Activated CD4-positive, alpha-beta T cell treated with anti-CD3 and anti-CD28 coated beads, Interleukin-2, amount 50 U/mL, for 4 hours (primary cell): ENCODE results near the gene GOLGA6L1.
"Not testable (repeated sequence)": the region's sequence is repeated elsewhere in the genome, so short reads cannot be mapped to it uniquely, and the experiment has no call there.

Experiments
- DNase-seq, 2 experiments: peaks; one replicate each; pipeline ENCODE4 v3.0.0-alpha.2; 2020

Gene GOLGA6L1

DNA sequence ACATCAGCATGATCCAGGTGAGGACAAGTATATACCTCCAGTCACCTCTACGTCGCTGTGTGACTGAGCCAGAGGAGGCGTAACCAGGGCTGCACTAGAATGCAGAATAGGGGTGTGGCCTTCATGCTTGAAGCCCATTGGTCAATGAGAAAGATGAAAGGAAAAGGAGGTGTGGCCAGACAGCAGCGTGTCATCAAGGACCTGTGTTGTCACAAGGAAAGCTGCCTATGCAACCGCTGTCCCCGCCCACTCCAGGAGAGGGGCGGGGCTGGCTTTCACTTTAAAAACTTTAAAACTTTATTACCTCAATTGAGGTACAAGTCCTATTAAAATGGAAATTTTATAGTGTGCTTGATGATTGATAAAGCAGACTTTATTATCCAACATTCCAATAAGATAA lies at the start of gene GOLGA6L1:
Gene GOLGA6L1, minus strand, starts transcription at position 101 of the 400 bp plus-strand sequence. Its CDS starts 91 bp downstream, at position 10.
- DNase-seq: not testable (repeated sequence)

GRCh38 chr15:23181201-23181600 lies 44.6 kb upstream of the GOLGA6L1 start:
- not testable (repeated sequence) for DNase-seq

DNA sequence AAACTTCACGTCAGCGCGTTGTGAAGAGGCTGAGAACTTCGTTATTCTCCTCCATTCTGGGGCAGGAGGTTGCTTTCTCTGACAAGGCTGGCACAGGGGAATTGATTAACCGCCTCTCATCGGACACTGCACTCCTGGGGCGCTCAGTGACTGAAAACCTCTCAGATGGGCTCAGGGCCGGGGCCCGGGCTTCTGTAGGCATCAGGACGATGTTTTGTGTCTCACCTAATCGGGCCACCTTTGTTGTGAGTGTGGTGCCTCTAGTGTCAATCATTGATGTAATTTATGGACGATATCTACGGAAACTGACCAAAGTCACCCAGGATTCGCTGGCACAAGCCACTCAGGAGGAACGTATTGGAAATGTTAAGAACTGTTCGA lies 43.9 kb upstream of the GOLGA6L1 start:
- DNase-seq: not testable (repeated sequence)

- DNase-seq: not testable (repeated sequence)
Measured at GRCh38 chr15:23179768-23180546, 43.3 kb upstream of the GOLGA6L1 start.

GRCh38 chr15:23176683-23177082 lies 40.1 kb upstream of the GOLGA6L1 start:
- not testable (repeated sequence) for DNase-seq

DNA sequence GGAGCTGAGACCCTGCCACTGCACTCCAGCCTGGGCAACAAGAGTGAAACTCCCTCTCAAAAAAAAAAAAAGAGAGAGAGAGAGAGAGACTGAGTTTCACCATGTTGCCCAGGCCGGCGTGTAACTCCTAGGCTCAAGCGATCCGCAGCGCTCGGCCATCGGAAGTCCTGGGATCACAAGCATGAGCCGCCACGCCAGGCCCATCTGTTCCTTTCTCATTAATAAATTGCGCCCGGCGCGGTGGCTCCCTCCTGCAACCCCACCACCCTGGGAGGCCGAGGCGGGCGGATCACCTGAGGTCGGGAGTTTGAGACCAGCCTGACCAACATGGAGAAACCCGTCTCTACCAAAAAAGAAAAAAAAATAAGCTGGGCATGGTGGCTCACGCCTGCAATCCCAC lies 39.0 kb upstream of the GOLGA6L1 start:
- DNase-seq: not testable (repeated sequence)

DNA sequence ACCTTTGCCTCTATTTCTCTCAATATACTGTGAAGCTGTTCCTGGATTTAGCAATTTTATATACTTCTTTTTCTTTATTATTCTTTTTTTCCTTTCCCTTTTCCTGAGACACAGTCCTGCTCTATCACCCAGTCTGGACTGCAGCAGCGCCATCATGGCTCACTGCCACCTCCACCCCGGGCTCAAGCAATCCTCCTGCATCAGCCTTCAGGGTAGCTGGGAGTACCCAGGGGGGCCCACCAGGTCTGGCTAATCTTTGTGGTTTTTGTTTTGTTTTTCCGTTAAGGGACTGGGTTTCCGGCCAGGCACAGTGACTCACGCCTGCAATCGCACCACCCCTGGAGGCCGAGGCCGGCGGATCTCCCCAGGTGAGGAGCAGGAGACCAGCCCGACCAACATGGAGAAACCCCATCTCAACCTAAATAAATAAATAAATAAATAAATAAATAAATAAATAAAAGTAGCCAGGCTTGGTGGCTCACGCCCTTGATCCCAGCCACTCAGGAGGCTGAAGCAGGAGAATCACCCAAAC lies 38.1 kb upstream of the GOLGA6L1 start:
- DNase-seq: not testable (repeated sequence)

GRCh38 chr15:23132787-23133186 lies 3.8 kb downstream of the GOLGA6L1 start:
- not testable (repeated sequence) for DNase-seq

DNA sequence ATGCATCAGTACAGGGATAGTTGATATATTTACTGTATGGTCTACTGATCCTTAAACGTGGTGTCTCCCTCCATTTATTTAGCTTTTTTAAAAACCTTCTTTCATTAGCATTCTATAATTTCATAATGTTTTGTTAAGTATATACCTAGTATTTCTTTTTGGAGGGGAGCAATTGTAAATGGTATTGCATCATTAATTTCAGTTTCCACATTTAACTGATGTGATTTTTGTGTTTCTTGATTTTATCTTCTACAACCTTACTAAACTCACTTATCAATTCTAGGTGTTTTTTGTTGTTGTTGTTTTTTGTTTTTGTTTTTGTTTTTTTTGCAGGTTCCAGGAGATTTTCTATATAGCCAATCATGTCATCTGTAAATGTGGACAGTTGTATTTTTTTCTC lies 18.4 kb downstream of the GOLGA6L1 start:
- no peak for DNase-seq

GRCh38 chr15:23095796-23096195 lies 40.8 kb downstream of the GOLGA6L1 start:
- DNase-seq: no peak

GRCh38 chr15:23083115-23083514 lies 53.5 kb downstream of the GOLGA6L1 start:
- DNase-seq: no peak

DNA sequence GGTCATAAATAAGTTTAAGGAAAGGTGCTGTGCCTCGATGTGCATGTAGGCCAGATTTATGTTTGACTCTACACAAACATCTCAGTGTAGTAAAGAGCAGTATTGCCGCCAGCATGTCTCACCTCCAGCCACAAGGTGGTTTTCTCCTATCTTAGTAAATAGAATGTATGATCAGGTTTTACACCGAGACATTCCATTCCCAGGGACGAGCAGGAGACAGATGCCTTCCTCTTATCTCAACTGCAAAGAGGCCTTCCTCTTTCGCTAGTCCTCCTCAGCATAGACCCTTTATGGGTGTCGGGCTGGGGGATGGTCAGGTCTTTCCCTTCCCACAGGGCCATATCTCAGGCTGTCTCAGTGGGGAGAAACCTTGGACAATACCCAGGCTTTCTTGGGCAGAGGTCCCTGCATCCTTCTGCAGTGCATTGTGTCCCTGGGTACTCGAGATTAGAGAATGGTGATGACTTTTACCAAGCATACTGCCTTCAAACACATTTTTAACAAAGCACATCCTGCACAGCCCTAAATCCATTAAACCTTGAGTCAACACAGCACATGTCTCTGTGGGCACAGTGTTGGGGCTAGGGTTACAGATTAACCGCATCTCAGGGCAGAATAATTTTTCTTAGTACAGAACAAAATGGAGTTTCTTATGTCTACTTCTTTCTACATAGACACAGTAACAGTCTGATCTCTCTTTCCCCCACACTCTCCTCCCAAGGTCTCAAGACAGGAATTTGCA lies 54.5 kb downstream of the GOLGA6L1 start:
- not testable (repeated sequence) for DNase-seq

GRCh38 chr15:23081271-23081670 lies 55.4 kb downstream of the GOLGA6L1 start:
- DNase-seq: no peak

DNA sequence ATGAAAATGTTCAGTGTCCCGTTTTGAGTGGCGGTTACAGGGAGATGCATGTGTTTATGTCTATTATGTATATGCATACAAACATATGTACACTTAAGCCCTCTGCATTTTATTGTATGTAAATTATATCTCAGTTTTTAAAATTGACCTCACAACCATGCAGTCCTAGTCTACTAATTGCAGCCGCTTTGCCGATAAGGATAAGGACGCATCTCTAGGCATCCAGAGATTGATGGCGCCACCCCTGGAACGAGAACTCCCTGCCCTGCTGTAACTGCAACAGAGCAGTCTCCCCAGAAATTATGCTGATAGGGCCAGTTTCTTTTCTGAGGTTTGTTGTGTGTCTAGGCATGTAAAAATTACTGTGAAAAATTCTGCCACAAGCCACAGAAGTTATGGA lies 56.9 kb downstream of the GOLGA6L1 start:
- DNase-seq: no peak
